Spleen (tissue), 11 donors: ENCODE data around the gene RBPMS2. TPM values are rescaled to one million over a fixed set of nuclear protein-coding genes. Genes with fewer than 3 reads are reported as not detected.

Source experiments
- DNase-seq: peaks from one replicate; pipeline ENCODE4 v3.0.0-alpha.2; 2020
- H3K27ac ChIP-seq, 8 donors: fragments of 200-600 bp; sonication (generic) in 7 of 8; 1 replicate in 4 of 8; 2 replicates in 4 of 8; pipeline versions ENCODE4 v1.5.0 to v1.8.0; 2016 to 2021; ENCODE audit warnings: inconsistent platforms in 4 of 8, mild to moderate bottlenecking in 4 of 8, moderate library complexity in 1 of 8
- H3K27me3 ChIP-seq, 7 donors: fragments of 200-600 bp; sonication (generic) in 6 of 7; replicated peaks in 1 of 7; 1 replicate in 4 of 7; 2 replicates in 3 of 7; pipeline versions ENCODE4 v1.5.0 to v1.8.0; 2016 to 2021; ENCODE audit warnings: inconsistent platforms in 3 of 7, mild to moderate bottlenecking in 1 of 7
- H3K36me3 ChIP-seq, 6 donors: fragments of 200-600 bp; sonication (generic) in 5 of 6; 1 replicate in 4 of 6; 2 replicates in 2 of 6; pipeline versions ENCODE4 v1.5.0 to v1.8.0; 2016 to 2021; ENCODE audit warnings: inconsistent platforms in 2 of 6
- H3K4me1 ChIP-seq, 6 donors: fragments of 200-600 bp; sonication (generic) in 5 of 6; 1 replicate in 3 of 6; 2 replicates in 3 of 6; pipeline versions ENCODE4 v1.5.0 to v1.8.0; 2016 to 2021; ENCODE audit warnings: inconsistent platforms in 3 of 6
- H3K4me3 ChIP-seq, 8 donors: fragments of 200-600 bp; sonication (generic) in 7 of 8; 1 replicate in 4 of 8; 2 replicates in 4 of 8; pipeline versions ENCODE4 v1.5.0 to v1.8.0; 2016 to 2021; ENCODE audit warnings: inconsistent platforms in 4 of 8, mild to moderate bottlenecking in 4 of 8, moderate library complexity in 2 of 8
- H3K9me3 ChIP-seq, 8 donors: fragments of 200-600 bp; sonication (generic) in 7 of 8; 1 replicate in 4 of 8; 2 replicates in 4 of 8; pipeline versions ENCODE4 v1.5.0 to v1.8.0; 2016 to 2021; ENCODE audit warnings: inconsistent platforms in 4 of 8
- POLR2A ChIP-seq, 3 donors: fragments of 450-650 bp; IDR thresholded peaks; one replicate each; pipeline ENCODE4 v1.5.1; 2017; ENCODE audit warnings: antibody characterized with exemption in 3 of 3, mild to moderate bottlenecking in 1 of 3
- POLR2AphosphoS5 ChIP-seq, 3 donors: sonication (generic); formaldehyde crosslinking; IDR thresholded peaks; one replicate each; pipeline ENCODE4 v1.5.1; 2017; ENCODE audit warnings: antibody characterized with exemption in 3 of 3
- WGBS, 5 donors: extraction: QIAGEN DNeasy Blood & Tissue Kit in 3 of 5; methylation state at CpG; one replicate each; pipeline versions ENCODE4 v1.1.5 to v1.1.7; 2013 to 2018; 5-methylcytosine and 5-hydroxymethylcytosine counted together
- intact Hi-C: fragments of 100-400 bp; cut with DNase I; formaldehyde crosslinking; loops from one replicate; pipeline ENCODE4 v1.15.0; 2023; ENCODE audit warnings: low total_unique reads
- polyA plus RNA-seq, 3 donors: library from polyadenylated mRNA; stranded (reverse); fragments of 200-250 nt; gene quantifications; one replicate each; pipeline ENCODE4 v1.2.1, GENCODE V29; 2013
- total RNA-seq, 7 donors: library from RNA; depleted of rRNA in 3 of 7; stranded (reverse); fragments of >200 nt in 3 of 7; fragmentation: NEBNext Ultra II Directional in 4 of 7; extraction: Animal tissue kit (Norgen Biotek cat#: 25700) in 4 of 7; gene quantifications; one replicate each; pipeline versions ENCODE4 v1.1.0 to v1.2.1, GENCODE V29; 2016 to 2021
- TF ChIP-seq, protein P1 (sequence below), 11 experiments: fragments of 200-600 bp in 7 of 11; fragments of 450-650 bp in 4 of 11; sonication (generic) in 4 of 11; IDR thresholded peaks in 8 of 11; conservative IDR thresholded peaks in 3 of 11; 1 replicate in 7 of 11; 2 replicates in 4 of 11; pipeline versions ENCODE4 v1.4.0 to v1.8.0; 2016 to 2021; ENCODE audit warnings: antibody characterized with exemption in 11 of 11, inconsistent platforms in 4 of 11, mild to moderate bottlenecking in 1 of 11
- donor health status: healthy with polysubstance abuse.
- donor health status: DM: no; HTN: no; CAD: no; lungs with moderate emphysema.
- donor health status: DM: no; HTN: no; CAD: no.
- donor health status: Bipolar disorder and iron deficiency.
- donor health status: healthy.
- donor health status: DM: no; HTN: no; CAD: no.
- donor health status: DM: yes; HTN: yes; CAD: no.

Gene RBPMS2
- total and polyA plus RNA-seq, 10 donors, result 1.0 to 6.0 (median 2.7) TPM

- Histone ChIP-seq H3K4me3 (peak overlapping the region; percentile 38 to 76 (median 60)), H3K4me1 (peaks cover 0 to 28% (median 14%) of the 10 kb centered on the region in 6 donors), H3K9me3 (no peaks in the 10 kb centered on the region), H3K27me3 (peaks cover 0 to 49% (median 14%) of the 10 kb centered on the region in 7 donors), H3K36me3 (no peaks in the 10 kb centered on the region), H3K27ac (peak overlapping the region in 6 of 8 donors; percentile 26 to 79 (median 74))
- no peak for DNase-seq
- peak in 2 of 3 donors; percentile 59 to 62 for TF ChIP-seq POLR2AphosphoS5 (IDR thresholded peaks at IDR 0.05)
- TF ChIP-seq, protein P1, sequence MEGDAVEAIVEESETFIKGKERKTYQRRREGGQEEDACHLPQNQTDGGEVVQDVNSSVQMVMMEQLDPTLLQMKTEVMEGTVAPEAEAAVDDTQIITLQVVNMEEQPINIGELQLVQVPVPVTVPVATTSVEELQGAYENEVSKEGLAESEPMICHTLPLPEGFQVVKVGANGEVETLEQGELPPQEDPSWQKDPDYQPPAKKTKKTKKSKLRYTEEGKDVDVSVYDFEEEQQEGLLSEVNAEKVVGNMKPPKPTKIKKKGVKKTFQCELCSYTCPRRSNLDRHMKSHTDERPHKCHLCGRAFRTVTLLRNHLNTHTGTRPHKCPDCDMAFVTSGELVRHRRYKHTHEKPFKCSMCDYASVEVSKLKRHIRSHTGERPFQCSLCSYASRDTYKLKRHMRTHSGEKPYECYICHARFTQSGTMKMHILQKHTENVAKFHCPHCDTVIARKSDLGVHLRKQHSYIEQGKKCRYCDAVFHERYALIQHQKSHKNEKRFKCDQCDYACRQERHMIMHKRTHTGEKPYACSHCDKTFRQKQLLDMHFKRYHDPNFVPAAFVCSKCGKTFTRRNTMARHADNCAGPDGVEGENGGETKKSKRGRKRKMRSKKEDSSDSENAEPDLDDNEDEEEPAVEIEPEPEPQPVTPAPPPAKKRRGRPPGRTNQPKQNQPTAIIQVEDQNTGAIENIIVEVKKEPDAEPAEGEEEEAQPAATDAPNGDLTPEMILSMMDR (IDR thresholded peaks at IDR 0.05 in 8 of 11, conservative IDR thresholded peaks at IDR 0.05 in 3 of 11), result no peak
- 2 to 5% (median 3%) methylated on average over 12 to 115 of the region's 115 CpGs for WGBS, 5 donors
- intact Hi-C loops, result no loop called here
These were observed 528 bp downstream of the RBPMS2 start for GRCh38 chr15:64774629-64775493.

DNA sequence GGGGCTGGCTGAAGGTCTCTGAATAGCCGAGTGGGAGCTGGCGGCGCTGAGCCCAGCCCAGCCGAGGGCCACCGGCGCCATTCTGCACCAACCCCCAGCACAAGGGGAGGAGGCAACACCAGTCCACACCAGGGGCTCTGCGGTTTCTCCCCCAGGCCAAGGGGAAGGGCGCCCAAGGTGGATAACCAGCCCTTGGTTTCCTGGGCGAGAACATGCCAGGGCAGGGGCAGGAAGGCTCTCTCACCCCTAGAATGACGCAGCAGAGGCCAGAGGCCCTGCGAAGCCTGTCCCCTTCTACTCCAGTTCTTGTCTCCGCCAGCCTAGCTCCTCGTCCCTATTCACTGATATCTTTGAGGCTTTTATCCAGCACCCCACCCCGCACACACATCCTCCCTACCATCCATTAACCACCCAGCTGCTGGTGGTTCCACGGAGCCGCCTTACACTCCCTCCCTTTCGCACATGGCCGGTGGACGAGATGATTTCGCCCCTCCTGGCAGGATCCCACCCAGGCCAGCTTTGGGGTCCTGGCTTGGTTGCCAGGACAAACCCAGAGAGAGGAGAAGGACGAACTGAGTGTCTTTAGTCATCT, 1.3 kb downstream of the RBPMS2 start:
- H3K4me3 ChIP-seq, result peak overlapping the region in 6 of 8 donors; percentile 57 to 76 (median 64)
- H3K27me3 ChIP-seq, result peaks cover 0 to 49% (median 14%) of the 10 kb centered on the region in 7 donors
- no peaks in the 10 kb centered on the region for H3K36me3 ChIP-seq
- no peak for DNase-seq
- H3K4me1 ChIP-seq, result peaks cover 0 to 28% (median 14%) of the 10 kb centered on the region in 6 donors
- H3K27ac ChIP-seq, result peak overlapping the region in 6 of 8 donors; percentile 26 to 79 (median 74)
- no peak for TF ChIP-seq POLR2A (IDR thresholded peaks at IDR 0.05)
- TF ChIP-seq POLR2AphosphoS5 (IDR thresholded peaks at IDR 0.05), result no peak
- TF ChIP-seq, protein P1 (IDR thresholded peaks at IDR 0.05 in 8 of 11, conservative IDR thresholded peaks at IDR 0.05 in 3 of 11), result no peak
- 72 to 79% (median 72%) methylated on average over 14 to 21 of the region's 21 CpGs for WGBS, 5 donors
- H3K9me3 ChIP-seq, result no peaks in the 10 kb centered on the region
- intact Hi-C loops, result no loop called here

DNA sequence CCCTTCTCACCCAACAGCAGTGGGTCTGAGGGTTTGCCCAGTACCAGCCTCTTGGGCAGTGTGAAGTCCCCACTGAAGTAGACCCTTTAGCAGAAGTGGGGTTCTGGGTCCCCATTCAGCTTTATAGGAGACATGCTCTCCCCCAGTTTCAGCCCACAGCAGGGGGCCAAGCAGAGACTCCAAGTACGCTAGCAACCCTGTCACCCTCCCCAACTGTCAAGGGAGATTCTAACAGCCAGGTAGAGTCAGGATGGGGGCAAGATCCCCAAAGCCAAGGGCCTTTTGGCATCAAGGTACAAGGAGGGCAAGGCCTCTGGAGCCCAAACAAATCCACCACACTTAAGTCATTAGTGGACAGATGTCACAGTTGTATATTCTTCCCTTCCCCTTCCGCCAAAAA, 1.8 kb downstream of the RBPMS2 start:
- H3K27ac ChIP-seq, result no peak overlapping the region
- peaks cover 0 to 28% (median 14%) of the 10 kb centered on the region in 6 donors for H3K4me1 ChIP-seq
- H3K36me3 ChIP-seq, result no peaks in the 10 kb centered on the region
- DNase-seq, result no peak
- H3K9me3 ChIP-seq, result no peaks in the 10 kb centered on the region
- peak overlapping the region in 2 of 8 donors; percentile 7 to 76 for H3K4me3 ChIP-seq
- H3K27me3 ChIP-seq, result peaks cover 0 to 49% (median 14%) of the 10 kb centered on the region in 7 donors
- intact Hi-C loops, result no loop called here
- WGBS, 5 donors, result 95 to 100% (median 97%) methylated on average over 1 to 2 of the region's 2 CpGs
- no peak for TF ChIP-seq POLR2A (IDR thresholded peaks at IDR 0.05)

DNA sequence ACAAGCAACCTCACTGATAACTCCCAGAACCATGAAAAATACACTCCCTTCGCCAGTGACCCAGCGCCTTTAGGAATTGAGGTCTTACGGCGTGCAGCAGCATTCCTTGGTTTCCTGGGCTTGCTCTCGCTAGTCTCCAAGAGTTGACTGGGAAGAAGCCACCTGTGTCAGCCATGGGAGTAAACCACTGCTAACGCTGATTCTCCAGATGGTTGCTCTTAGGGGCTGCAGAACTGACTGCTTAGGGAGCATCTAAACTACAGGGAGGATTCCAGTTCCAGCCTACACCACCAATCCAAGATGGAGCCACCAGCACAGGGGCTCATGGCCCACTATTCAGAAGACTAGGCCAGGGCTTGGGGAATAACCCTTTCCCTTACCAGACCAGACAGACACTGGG, 2.4 kb downstream of the RBPMS2 start:
- H3K27ac ChIP-seq, result no peak overlapping the region
- intact Hi-C loops, result no loop called here
- DNase-seq, result no peak
- no peak for TF ChIP-seq POLR2AphosphoS5 (IDR thresholded peaks at IDR 0.05)
- no peak for TF ChIP-seq POLR2A (IDR thresholded peaks at IDR 0.05)
- TF ChIP-seq, protein P1 (IDR thresholded peaks at IDR 0.05 in 8 of 11, conservative IDR thresholded peaks at IDR 0.05 in 3 of 11), result no peak
- peaks cover 0 to 49% (median 14%) of the 10 kb centered on the region in 7 donors for H3K27me3 ChIP-seq
- 88 to 98% (median 96%) methylated on average over 6 of the region's 6 CpGs for WGBS, 5 donors
- H3K4me1 ChIP-seq, result peaks cover 0 to 28% (median 14%) of the 10 kb centered on the region in 6 donors
- no peaks in the 10 kb centered on the region for H3K36me3 ChIP-seq
- no peak overlapping the region for H3K4me3 ChIP-seq
- no peaks in the 10 kb centered on the region for H3K9me3 ChIP-seq
